Trophoblast cell (in vitro differentiated cells and primary cell): ENCODE results near the gene MTRFR.

Experiments
- DNase-seq, 2 donors: peaks; one replicate each; pipeline ENCODE4 v3.0.0-alpha.2; 2016
- H2AFZ ChIP-seq: 2 replicates; pipeline ENCODE4 v1.6.1; 2013; ENCODE audit warnings: low read length, moderate library complexity, mild to moderate bottlenecking; ENCODE audit not compliant: insufficient read depth, poor library complexity
- H2AK5ac ChIP-seq: 2 replicates; pipeline ENCODE4 v1.6.1; 2013; ENCODE audit warnings: mild to moderate bottlenecking, low read length
- H2BK120ac ChIP-seq: 2 replicates; pipeline ENCODE4 v1.6.1; 2013; ENCODE audit warnings: low read length, mild to moderate bottlenecking, moderate library complexity; ENCODE audit not compliant: insufficient read depth, poor library complexity
- H2BK12ac ChIP-seq: 2 replicates; pipeline ENCODE4 v1.6.1; 2013; ENCODE audit warnings: mild to moderate bottlenecking, low read length, moderate library complexity
- H2BK5ac ChIP-seq: 2 replicates; pipeline ENCODE4 v1.6.1; 2013; ENCODE audit warnings: low read length, low read depth, moderate library complexity, mild to moderate bottlenecking; ENCODE audit not compliant: poor library complexity
- H3K14ac ChIP-seq: 2 replicates; pipeline ENCODE4 v1.6.1; 2013; ENCODE audit warnings: mild to moderate bottlenecking, low read length
- H3K18ac ChIP-seq: 2 replicates; pipeline ENCODE4 v1.6.1; 2013; ENCODE audit warnings: mild to moderate bottlenecking, low read length
- H3K23ac ChIP-seq: 2 replicates; pipeline ENCODE4 v1.6.1; 2013; ENCODE audit warnings: low read length
- H3K27ac ChIP-seq: 2 replicates; pipeline ENCODE4 v1.5.1; 2013; ENCODE audit warnings: low read depth, mild to moderate bottlenecking, inconsistent platforms, low read length, moderate library complexity
- H3K27me3 ChIP-seq: 2 replicates; pipeline ENCODE4 v1.6.1; 2013; ENCODE audit warnings: inconsistent platforms, mild to moderate bottlenecking, low read length, moderate library complexity; ENCODE audit not compliant: insufficient read depth
- H3K36me3 ChIP-seq, 2 experiments: 1 replicate in 1 of 2; 2 replicates in 1 of 2; pipeline ENCODE4 v1.6.1; 2013; ENCODE audit warnings: low read length in 2 of 2, mild to moderate bottlenecking in 2 of 2, moderate library complexity in 1 of 2; ENCODE audit not compliant: insufficient read depth in 2 of 2, control insufficient read depth in 1 of 2
- H3K4ac ChIP-seq: 2 replicates; pipeline ENCODE4 v1.6.1; 2013; ENCODE audit warnings: low read depth, mild to moderate bottlenecking, low read length, moderate library complexity
- H3K4me1 ChIP-seq, 2 experiments: 1 replicate in 1 of 2; 2 replicates in 1 of 2; pipeline ENCODE4 v1.6.1; 2013; ENCODE audit warnings: low read length in 2 of 2, mild to moderate bottlenecking in 2 of 2, moderate library complexity in 1 of 2; ENCODE audit not compliant: insufficient read depth in 2 of 2, control insufficient read depth in 1 of 2
- H3K4me2 ChIP-seq: 2 replicates; pipeline ENCODE4 v1.6.1; 2013; ENCODE audit warnings: inconsistent platforms, mild to moderate bottlenecking, low read length, moderate library complexity
- H3K4me3 ChIP-seq: 2 replicates; pipeline ENCODE4 v1.5.1; 2013; ENCODE audit warnings: mild to moderate bottlenecking, low read depth, low read length, inconsistent platforms
- H3K79me1 ChIP-seq: one replicate; pipeline ENCODE4 v1.6.1; 2013; ENCODE audit warnings: low read length
- H3K79me2 ChIP-seq: 2 replicates; pipeline ENCODE4 v1.6.1; 2013; ENCODE audit warnings: low read length, mild to moderate bottlenecking; ENCODE audit not compliant: control insufficient read depth, insufficient read depth, poor library complexity
- H3K9ac ChIP-seq: 2 replicates; pipeline ENCODE4 v1.6.1; 2013; ENCODE audit warnings: mild to moderate bottlenecking, low read length
- H3K9me3 ChIP-seq: 2 replicates; pipeline ENCODE4 v1.6.1; 2013; ENCODE audit warnings: low read depth, mild to moderate bottlenecking, control low read depth, inconsistent platforms, low read length; ENCODE audit not compliant: insufficient read depth
- H4K12ac ChIP-seq: 2 replicates; pipeline ENCODE4 v1.6.1; 2013; ENCODE audit warnings: low read depth, mild to moderate bottlenecking, low read length, moderate library complexity
- H4K8ac ChIP-seq: 2 replicates; pipeline ENCODE4 v1.6.1; 2013; ENCODE audit warnings: low read depth, mild to moderate bottlenecking, low read length, moderate library complexity
- H4K91ac ChIP-seq: one replicate; pipeline ENCODE4 v1.6.1; 2013; ENCODE audit warnings: low read depth, mild to moderate bottlenecking, low read length, moderate library complexity
- WGBS: extraction: QIAGEN DNeasy Blood & Tissue Kit; methylation state at CpG from one replicate; pipeline ENCODE4 v1.1.7; 2013; ENCODE audit warnings: missing lambda C conversion rate; ENCODE audit not compliant: insufficient read length, insufficient coverage; ENCODE audit errors: extremely low coverage; 5-methylcytosine and 5-hydroxymethylcytosine counted together

Gene MTRFR

GRCh38 chr12:123283461-123283860, 50.2 kb downstream of the MTRFR start:
- no peak overlapping the region for H3K9ac ChIP-seq
- H3K23ac ChIP-seq, result no peak overlapping the region
- H3K4me3 ChIP-seq, result no peak overlapping the region
- H3K79me2 ChIP-seq, result no peaks in the 10 kb centered on the region
- H2BK12ac ChIP-seq, result no peak overlapping the region
- H3K14ac ChIP-seq, result no peak overlapping the region
- H2BK120ac ChIP-seq, result no peak overlapping the region
- H2AK5ac ChIP-seq, result no peak overlapping the region
- H3K4ac ChIP-seq, result no peak overlapping the region
- no peak overlapping the region for H2BK5ac ChIP-seq
- H4K12ac ChIP-seq, result no peak overlapping the region
- no peak overlapping the region for H3K4me2 ChIP-seq
- no peak overlapping the region for H2AFZ ChIP-seq
- no CpG with 5 or more reads among the region's 8 CpGs for WGBS
- H3K27ac ChIP-seq, result no peak overlapping the region
- H3K27me3 ChIP-seq, result no peaks in the 10 kb centered on the region
- no peak overlapping the region for H3K18ac ChIP-seq
- H4K8ac ChIP-seq, result no peak overlapping the region
- H3K9me3 ChIP-seq, result no peaks in the 10 kb centered on the region
- H4K91ac ChIP-seq, result no peak overlapping the region
- H3K36me3 ChIP-seq, result no peaks in the 10 kb centered on the region
- no peaks in the 10 kb centered on the region for H3K4me1 ChIP-seq
- DNase-seq, result no peak
- H3K79me1 ChIP-seq, result no peaks in the 10 kb centered on the region

- no peak for DNase-seq
- Histone ChIP-seq H3K79me1 (no peaks in the 10 kb centered on the region), H3K27ac (no peak overlapping the region), H3K14ac (no peak overlapping the region), H2BK12ac (no peak overlapping the region), H3K4me3 (no peak overlapping the region), H3K4me2 (no peak overlapping the region), H3K79me2 (no peaks in the 10 kb centered on the region), H2AK5ac (no peak overlapping the region), H3K9ac (no peak overlapping the region), H2BK5ac (no peak overlapping the region), H4K8ac (no peak overlapping the region), H3K36me3 (peaks cover 0 to 6% of the 10 kb centered on the region in 2 experiments), H3K18ac (no peak overlapping the region), H4K12ac (no peak overlapping the region), H3K4me1 (no peaks in the 10 kb centered on the region), H3K4ac (no peak overlapping the region), H3K9me3 (no peaks in the 10 kb centered on the region), H3K23ac (no peak overlapping the region), H3K27me3 (no peaks in the 10 kb centered on the region), H2BK120ac (no peak overlapping the region), H4K91ac (no peak overlapping the region), H2AFZ (no peak overlapping the region)
- WGBS, result no CpG with 5 or more reads among the region's 4 CpGs
These were observed 51.4 kb downstream of the MTRFR start for GRCh38 chr12:123284669-123285068.

GRCh38 chr12:123286652-123287373, 53.6 kb downstream of the MTRFR start:
- H4K12ac ChIP-seq, result no peak overlapping the region
- H3K9ac ChIP-seq, result no peak overlapping the region
- no peak overlapping the region for H3K4me3 ChIP-seq

GRCh38 chr12:123288751-123289346, 55.6 kb downstream of the MTRFR start:
- Histone ChIP-seq H2AFZ (no peak overlapping the region), H3K9me3 (no peaks in the 10 kb centered on the region), H4K91ac (no peak overlapping the region), H3K4me1 (no peaks in the 10 kb centered on the region), H3K27ac (no peak overlapping the region), H2AK5ac (no peak overlapping the region), H3K4me2 (no peak overlapping the region), H3K4me3 (no peak overlapping the region), H3K23ac (no peak overlapping the region), H3K36me3 (peaks cover 14 to 28% of the 10 kb centered on the region in 2 experiments), H3K79me1 (no peaks in the 10 kb centered on the region), H3K27me3 (no peaks in the 10 kb centered on the region), H2BK12ac (no peak overlapping the region), H3K79me2 (no peaks in the 10 kb centered on the region), H4K8ac (no peak overlapping the region), H3K14ac (no peak overlapping the region), H2BK120ac (no peak overlapping the region), H4K12ac (no peak overlapping the region), H2BK5ac (no peak overlapping the region), H3K9ac (no peak overlapping the region), H3K4ac (no peak overlapping the region), H3K18ac (no peak overlapping the region)
- WGBS, result no CpG with 5 or more reads among the region's 20 CpGs
- DNase-seq, result no peak

More at GRCh38 chr12:123286652-123287373, 53.6 kb downstream of the MTRFR start:
- Histone ChIP-seq H2BK12ac (no peak overlapping the region), H3K9me3 (no peaks in the 10 kb centered on the region), H2BK5ac (no peak overlapping the region), H4K8ac (no peak overlapping the region), H2AK5ac (no peak overlapping the region), H3K14ac (no peak overlapping the region), H3K79me2 (no peaks in the 10 kb centered on the region), H3K79me1 (no peaks in the 10 kb centered on the region), H3K36me3 (peaks cover 6 to 15% of the 10 kb centered on the region in 2 experiments), H3K18ac (no peak overlapping the region), H2AFZ (no peak overlapping the region), H2BK120ac (no peak overlapping the region), H3K4me2 (no peak overlapping the region), H3K27me3 (no peaks in the 10 kb centered on the region), H4K91ac (no peak overlapping the region), H3K23ac (no peak overlapping the region), H3K4me1 (no peaks in the 10 kb centered on the region), H3K27ac (no peak overlapping the region), H3K4ac (no peak overlapping the region)
- no CpG with 5 or more reads among the region's 9 CpGs for WGBS
- DNase-seq, result no peak
